KMS-11 (cell line): Measurements from ENCODE around the gene ATP6AP1.

ENCODE experiments used
- H2AFZ ChIP-seq: fragments of 200-600 bp; sonication (generic); 2 replicates; pipeline ENCODE4 v1.6.1; 2016; ENCODE audit warnings: antibody characterized with exemption, mixed run types, low read depth
- H3K27ac ChIP-seq: fragments of 200-600 bp; sonication (generic); 2 replicates; pipeline ENCODE4 v1.6.1; 2016; ENCODE audit warnings: mild to moderate bottlenecking, mixed run types
- H3K27me3 ChIP-seq: fragments of 200-600 bp; sonication (generic); 2 replicates; pipeline ENCODE4 v1.6.1; 2017; ENCODE audit warnings: mild to moderate bottlenecking, low read depth, mixed run types, moderate library complexity; ENCODE audit not compliant: insufficient read depth
- H3K36me3 ChIP-seq: fragments of 200-600 bp; sonication (generic); 2 replicates; pipeline ENCODE4 v1.6.1; 2017; ENCODE audit warnings: mild to moderate bottlenecking, mixed run types; ENCODE audit not compliant: insufficient read depth
- H3K4me1 ChIP-seq: fragments of 200-600 bp; sonication (generic); 2 replicates; pipeline ENCODE4 v1.6.1; 2016; ENCODE audit warnings: mild to moderate bottlenecking, low read depth, mixed run types; ENCODE audit not compliant: poor library complexity, severe bottlenecking
- H3K4me2 ChIP-seq: fragments of 200-600 bp; sonication (generic); 2 replicates; pipeline ENCODE4 v1.7.0; 2016; ENCODE audit warnings: mild to moderate bottlenecking, mixed run types
- H3K4me3 ChIP-seq: fragments of 200-600 bp; sonication (generic); IDR thresholded peaks from 2 replicates; pipeline ENCODE4 v1.6.1; 2017; ENCODE audit warnings: low read depth, low read length, mixed read lengths; ENCODE audit not compliant: insufficient read depth
- H3K79me2 ChIP-seq: fragments of 200-600 bp; sonication (generic); 2 replicates; pipeline ENCODE4 v1.6.1; 2016; ENCODE audit warnings: low read depth, mixed run types; ENCODE audit not compliant: insufficient read depth
- H3K9ac ChIP-seq: fragments of 200-600 bp; sonication (generic); 2 replicates; pipeline ENCODE4 v1.6.1; 2016; ENCODE audit warnings: mild to moderate bottlenecking, mixed run types
- H4K20me1 ChIP-seq: fragments of 200-600 bp; sonication (generic); 2 replicates; pipeline ENCODE4 v1.6.1; 2016; ENCODE audit warnings: mild to moderate bottlenecking, mixed run types; ENCODE audit not compliant: insufficient read depth
- TF ChIP-seq, protein P1 (sequence below): fragments of 200-600 bp; sonication (generic); conservative IDR thresholded peaks from 2 replicates; pipeline ENCODE4 v1.6.1; 2017; ENCODE audit warnings: low read depth, mild to moderate bottlenecking, antibody characterized with exemption, low read length, moderate library complexity, mixed read lengths

The ATP6AP1 gene

DNA sequence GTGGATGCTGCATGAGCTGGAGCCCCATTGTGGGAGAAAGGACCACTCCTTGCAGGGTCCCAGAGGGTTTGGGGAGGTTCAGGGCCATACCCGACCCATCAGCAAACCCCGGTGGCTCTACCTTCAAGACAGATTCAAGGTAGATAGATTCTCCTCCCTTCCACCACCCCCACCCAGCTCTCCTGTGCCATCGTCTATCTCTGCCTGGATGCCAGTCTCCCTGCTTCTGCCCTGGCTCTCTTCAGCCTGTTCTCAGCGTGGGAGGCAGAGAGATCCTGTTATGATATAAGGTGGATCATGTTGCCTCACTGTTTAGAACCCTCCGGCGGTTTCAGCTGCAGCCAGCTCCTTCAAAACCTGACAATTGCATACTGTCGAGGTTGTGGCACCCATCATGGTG is 45.2 kb downstream of the ATP6AP1 start:
- Histone ChIP-seq H3K27me3 (no peaks in the 10 kb centered on the region), H4K20me1 (no peaks in the 10 kb centered on the region), H3K9ac (no peak overlapping the region), H3K4me3 (no peak overlapping the region), H3K4me1 (no peaks in the 10 kb centered on the region), H3K36me3 (no peaks in the 10 kb centered on the region), H3K79me2 (no peaks in the 10 kb centered on the region), H3K4me2 (no peak overlapping the region), H2AFZ (no peak overlapping the region), H3K27ac (no peak overlapping the region)
- TF ChIP-seq, protein P1, sequence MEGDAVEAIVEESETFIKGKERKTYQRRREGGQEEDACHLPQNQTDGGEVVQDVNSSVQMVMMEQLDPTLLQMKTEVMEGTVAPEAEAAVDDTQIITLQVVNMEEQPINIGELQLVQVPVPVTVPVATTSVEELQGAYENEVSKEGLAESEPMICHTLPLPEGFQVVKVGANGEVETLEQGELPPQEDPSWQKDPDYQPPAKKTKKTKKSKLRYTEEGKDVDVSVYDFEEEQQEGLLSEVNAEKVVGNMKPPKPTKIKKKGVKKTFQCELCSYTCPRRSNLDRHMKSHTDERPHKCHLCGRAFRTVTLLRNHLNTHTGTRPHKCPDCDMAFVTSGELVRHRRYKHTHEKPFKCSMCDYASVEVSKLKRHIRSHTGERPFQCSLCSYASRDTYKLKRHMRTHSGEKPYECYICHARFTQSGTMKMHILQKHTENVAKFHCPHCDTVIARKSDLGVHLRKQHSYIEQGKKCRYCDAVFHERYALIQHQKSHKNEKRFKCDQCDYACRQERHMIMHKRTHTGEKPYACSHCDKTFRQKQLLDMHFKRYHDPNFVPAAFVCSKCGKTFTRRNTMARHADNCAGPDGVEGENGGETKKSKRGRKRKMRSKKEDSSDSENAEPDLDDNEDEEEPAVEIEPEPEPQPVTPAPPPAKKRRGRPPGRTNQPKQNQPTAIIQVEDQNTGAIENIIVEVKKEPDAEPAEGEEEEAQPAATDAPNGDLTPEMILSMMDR, result no peak

DNA sequence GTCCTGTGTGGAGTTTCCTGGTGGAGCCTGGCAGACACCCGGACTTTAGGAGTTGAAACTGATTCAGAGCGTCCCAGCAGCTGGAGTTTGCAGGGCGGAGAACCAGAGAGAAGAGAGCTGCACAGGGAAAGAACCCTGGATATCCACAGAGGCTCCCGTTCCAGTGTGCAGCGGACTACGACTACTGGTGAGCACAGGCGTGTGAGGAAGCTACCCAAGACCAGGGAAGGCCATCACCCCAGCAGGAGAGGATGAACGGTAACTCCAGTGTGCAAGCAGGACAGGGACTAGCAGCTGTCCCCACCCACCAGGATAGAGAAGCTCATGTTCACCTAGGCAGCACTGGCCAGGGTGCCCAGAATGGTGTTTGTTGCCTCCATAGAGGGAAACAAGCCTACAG is 48.3 kb downstream of the ATP6AP1 start:
- H3K27ac ChIP-seq, result no peak overlapping the region
- no peaks in the 10 kb centered on the region for H4K20me1 ChIP-seq
- H3K4me1 ChIP-seq, result peaks cover 11% of the 10 kb centered on the region
- H3K9ac ChIP-seq, result no peak overlapping the region
- no peak overlapping the region for H2AFZ ChIP-seq
- H3K36me3 ChIP-seq, result no peaks in the 10 kb centered on the region
- H3K4me2 ChIP-seq, result no peak overlapping the region
- no peak overlapping the region for H3K4me3 ChIP-seq
- TF ChIP-seq, protein P1, result no peak
- H3K79me2 ChIP-seq, result no peaks in the 10 kb centered on the region
- H3K27me3 ChIP-seq, result no peaks in the 10 kb centered on the region

DNA sequence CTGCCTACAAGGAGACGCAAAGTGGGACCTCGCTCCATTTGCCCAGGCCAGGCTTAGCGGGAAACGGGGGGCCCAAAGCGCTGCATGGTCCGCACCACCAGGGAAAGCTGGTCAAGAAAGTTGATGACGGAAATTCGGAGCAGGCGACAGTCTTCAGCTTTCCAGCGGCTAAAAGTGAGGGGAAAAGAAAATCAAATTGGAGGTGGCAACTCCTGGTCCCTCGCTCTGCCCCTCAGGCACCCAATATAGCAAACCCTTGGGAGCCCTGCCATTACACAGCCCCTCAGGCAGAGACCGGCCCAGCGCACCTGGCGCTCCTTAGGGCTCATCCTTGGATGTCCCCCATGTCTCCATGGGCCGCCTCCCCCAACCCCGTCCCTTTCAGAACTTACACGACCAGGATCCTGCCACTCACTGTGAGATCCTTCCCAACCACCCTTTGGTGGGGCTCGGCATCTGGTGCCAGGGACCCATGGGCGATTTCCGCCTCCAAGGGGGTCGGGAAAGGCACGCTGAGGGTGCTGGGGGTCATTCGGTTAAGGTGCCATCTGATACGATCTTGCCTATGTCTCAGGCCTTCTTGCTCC is 49.5 kb downstream of the ATP6AP1 start:
- Histone ChIP-seq H3K4me1 (peaks cover 11% of the 10 kb centered on the region), H2AFZ (peak overlapping the region; percentile 59; the same call in 1 of the 2 replicates), H3K4me2 (peak overlapping the region; percentile 48; the same call in 1 of the 2 replicates), H4K20me1 (no peaks in the 10 kb centered on the region), H3K9ac (no peak overlapping the region), H3K27me3 (no peaks in the 10 kb centered on the region), H3K27ac (no peak overlapping the region), H3K79me2 (no peaks in the 10 kb centered on the region), H3K36me3 (no peaks in the 10 kb centered on the region), H3K4me3 (no peak overlapping the region)
- TF ChIP-seq, protein P1, result no peak

DNA sequence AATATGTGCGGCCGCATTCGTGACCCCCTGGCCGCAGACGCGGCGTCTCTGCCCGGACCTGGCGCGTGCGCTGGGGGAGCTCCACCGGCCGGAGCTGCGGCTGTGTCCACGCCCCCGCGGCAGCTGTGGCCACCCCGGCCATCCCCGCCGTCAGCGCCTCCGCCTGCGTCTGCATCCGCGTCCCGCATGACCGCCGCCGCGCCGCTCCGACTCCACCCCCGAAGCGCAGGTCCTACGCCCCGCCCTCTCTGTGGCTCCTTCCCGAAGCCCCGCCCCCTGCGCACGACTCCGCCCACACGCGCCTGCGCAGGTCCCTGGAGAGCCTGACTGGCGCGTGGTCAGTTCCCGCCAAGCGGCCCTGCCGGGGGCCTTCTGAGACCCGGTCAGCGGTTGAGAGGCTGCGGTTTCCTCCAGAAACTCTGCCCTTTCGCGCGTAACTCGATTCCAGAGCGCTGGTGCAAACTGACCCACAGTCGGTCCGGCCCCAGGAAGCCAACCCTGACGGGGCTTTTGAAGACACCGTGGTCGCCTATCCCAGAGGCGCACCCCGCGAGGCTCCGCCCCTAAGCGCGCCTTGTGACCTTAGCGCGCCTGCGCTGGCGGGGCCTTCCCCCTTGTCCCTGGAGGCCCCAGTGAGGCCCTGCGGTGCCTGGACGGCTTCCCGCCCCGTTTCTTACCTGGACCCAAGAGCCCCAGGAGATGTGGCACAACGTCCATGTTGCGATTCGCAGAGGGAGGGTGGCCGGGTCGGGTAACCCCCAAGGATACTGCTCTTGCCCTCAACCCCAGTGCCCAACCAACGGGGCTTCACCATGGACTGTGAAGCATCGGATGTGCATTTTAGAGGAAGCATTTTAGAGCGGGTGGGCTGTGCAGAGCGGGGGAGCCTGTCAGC is 50.5 kb downstream of the ATP6AP1 start, which contains the start of gene LAGE3:
Gene LAGE3 (minus strand): TSS at position 554 of the 895 bp plus-strand sequence. CDS start 366 bp downstream, at position 188.
- peak within 1 kb of the TSS; percentile 83 for H3K27ac ChIP-seq
- TF ChIP-seq, protein P1, result no peak
- H3K4me1 ChIP-seq, result peaks cover 11% of the 10 kb centered on the region
- H4K20me1 ChIP-seq, result no peaks in the 10 kb centered on the region
- H3K79me2 ChIP-seq, result no peaks in the 10 kb centered on the region
- no peaks in the 10 kb centered on the region for H3K27me3 ChIP-seq
- no peaks in the 10 kb centered on the region for H3K36me3 ChIP-seq
- peak within 1 kb of the TSS; percentile 73 for H3K4me2 ChIP-seq
- H3K4me3 ChIP-seq, result no peak within 1 kb of the TSS
- H3K9ac ChIP-seq, result peak within 1 kb of the TSS; percentile 62; the same call in 1 of the 2 replicates
- H2AFZ ChIP-seq, result peak within 1 kb of the TSS; percentile 59; the same call in 1 of the 2 replicates
